A172 (cell line): ENCODE results near the gene UAP1L1. TPM values are rescaled to one million over a fixed set of nuclear protein-coding genes. Genes with fewer than 3 reads are reported as not detected.

ENCODE experiments used
- DNase-seq: peaks from one replicate; pipeline ENCODE4 v3.0.0-alpha.2; 2015; ENCODE audit warnings: low spot score
- total RNA-seq: library from RNA; depleted of rRNA; stranded (reverse); fragments of >200 nt; shearing (Covaris generic); gene quantifications from 2 replicates; pipeline ENCODE4 v1.2.3, GENCODE V29; 2014

The UAP1L1 gene
- total RNA-seq, 1 experiment from 2014 or later = 94.6 TPM

GRCh38 chr9:137042751-137043727 is 34.3 kb upstream of the UAP1L1 start:
- DNase-seq = no peak

DNA sequence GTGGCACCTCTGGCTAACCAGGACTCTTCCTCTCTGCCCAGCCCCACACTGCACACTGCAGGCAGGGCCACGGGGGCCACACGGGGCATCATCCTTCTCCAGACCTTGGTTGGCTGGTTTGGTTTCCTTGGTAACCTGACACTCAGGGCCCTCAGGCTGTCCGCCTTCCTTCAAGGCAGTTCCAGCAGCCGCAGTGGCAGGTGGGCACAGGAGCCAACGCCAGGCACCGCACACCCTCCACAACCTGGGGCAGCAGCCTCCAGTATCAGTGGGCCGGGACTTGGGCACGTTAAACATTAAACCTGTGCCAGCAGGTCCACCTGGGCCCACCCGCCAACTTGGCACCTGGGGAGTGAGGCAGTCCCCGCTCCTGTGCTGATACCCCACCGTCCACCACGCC is 33.3 kb upstream of the UAP1L1 start:
- DNase-seq = no peak

GRCh38 chr9:137044502-137045177 is 32.7 kb upstream of the UAP1L1 start:
- DNase-seq = peak; percentile 66

DNA sequence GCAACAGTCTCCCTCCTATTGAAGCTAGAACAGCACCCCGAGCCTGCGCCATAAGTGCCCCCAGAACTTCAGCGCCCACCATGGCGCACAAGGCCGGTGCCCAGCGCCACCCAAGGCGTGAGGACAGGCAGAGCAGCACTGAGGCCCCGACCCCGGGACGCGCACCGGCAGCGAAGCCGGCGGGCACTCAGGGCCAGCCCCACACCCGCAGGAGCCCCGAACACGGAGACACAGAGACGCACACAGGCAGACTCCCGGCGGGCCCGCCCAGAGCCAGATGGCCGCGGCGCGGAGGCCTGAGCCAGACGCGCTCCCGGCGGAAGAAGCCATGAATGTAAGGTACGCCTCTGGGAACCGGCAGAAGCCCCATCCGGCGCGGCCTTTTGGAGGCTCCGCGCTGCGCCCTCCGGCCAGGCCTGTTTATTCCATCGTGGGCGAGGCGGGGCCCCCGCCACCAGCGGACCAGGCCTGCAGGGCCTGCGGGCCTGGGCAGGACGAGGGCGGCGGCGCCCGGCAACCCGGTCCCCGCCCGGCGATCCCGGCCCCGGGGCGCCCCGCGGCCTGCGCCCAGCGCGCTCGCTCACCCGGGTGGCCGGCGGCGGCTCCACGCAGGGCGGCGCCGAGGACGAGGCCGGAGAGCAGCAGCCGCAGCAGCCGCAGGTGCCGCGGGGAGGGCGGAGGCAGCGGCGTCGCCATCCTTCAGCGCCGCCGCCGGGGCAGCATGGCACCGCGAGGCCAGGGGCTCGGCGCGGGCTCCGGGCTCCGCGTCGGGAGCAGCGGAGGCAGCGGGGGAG is 31.8 kb upstream of the UAP1L1 start:
- no peak for DNase-seq

- DNase-seq = peak; percentile 88
Observed at GRCh38 chr9:137046088-137046787, 31.1 kb upstream of the UAP1L1 start, which contains the start of gene NPDC1. Gene NPDC1 (minus strand): TSS chr9:137046177. CDS start chr9:137045989, 188 bp downstream.

GRCh38 chr9:137048655-137049543 is 28.4 kb upstream of the UAP1L1 start:
- DNase-seq = no peak

DNA sequence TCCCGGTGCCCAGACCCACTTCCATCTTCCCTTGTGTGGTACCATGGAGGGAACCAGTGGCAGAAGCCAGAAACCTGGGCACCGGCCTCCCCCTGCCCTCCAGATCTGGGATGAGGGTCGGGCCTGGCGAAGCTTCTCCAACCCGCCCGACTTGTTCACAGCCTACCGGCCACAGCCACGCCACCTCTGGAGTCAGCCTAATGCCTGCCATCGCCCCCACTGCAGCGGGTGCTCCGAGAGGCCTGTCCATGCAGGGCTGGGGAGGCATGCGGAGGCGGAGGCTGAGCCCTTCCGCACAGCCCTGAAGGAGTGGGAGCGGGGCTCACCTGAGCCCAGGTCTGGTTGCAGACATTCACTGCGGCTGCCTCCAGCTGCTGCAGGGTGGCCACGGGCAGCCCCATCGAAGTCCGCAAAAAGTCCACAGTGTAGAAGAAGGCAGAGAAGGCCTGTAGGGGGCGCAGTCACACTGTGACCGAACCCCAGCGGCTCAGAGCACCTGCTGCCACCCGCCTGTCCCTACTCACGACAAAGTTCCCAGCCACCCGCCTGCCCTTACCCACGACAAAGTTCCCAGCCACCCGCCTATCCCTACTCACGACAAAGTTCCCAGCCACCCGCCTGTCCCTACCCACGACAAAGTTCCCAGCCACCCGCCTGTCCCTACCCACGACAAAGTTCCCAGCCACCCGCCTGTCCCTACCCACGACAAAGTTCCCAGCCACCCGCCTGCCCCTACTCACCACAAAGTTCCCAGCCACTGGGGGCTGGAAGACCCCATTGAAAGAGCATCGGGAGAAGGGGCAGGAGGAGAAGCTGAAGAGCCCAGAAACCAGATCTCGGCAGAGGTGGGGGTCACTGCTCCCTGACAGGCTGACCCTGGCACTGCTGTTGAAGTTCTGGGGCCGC is 27.5 kb upstream of the UAP1L1 start:
- DNase-seq = peak; percentile 68

DNA sequence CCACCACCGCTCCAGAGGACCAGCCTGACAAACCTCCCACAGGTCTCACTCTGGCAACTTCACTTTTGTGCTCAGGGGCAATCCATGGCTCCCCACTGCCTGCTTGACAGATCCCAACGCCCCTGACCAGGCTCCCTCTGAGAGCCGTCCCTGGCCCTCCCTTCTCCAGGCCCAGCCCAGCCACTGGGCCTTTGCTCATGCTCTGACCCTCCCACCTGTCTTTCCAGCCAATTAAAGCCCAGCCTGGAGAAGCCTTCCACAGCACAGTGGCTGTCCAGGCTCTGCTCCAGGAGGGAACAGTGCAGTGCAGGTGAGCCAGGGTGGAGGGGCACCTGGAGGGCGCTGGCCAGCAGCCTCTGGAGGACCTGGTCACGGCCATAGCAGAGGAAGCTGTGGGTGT is 26.7 kb upstream of the UAP1L1 start:
- DNase-seq = no peak

GRCh38 chr9:137051145-137051724 is 26.1 kb upstream of the UAP1L1 start:
- DNase-seq = peak; percentile 68

GRCh38 chr9:137052293-137052692 is 25.0 kb upstream of the UAP1L1 start:
- no peak for DNase-seq

DNA sequence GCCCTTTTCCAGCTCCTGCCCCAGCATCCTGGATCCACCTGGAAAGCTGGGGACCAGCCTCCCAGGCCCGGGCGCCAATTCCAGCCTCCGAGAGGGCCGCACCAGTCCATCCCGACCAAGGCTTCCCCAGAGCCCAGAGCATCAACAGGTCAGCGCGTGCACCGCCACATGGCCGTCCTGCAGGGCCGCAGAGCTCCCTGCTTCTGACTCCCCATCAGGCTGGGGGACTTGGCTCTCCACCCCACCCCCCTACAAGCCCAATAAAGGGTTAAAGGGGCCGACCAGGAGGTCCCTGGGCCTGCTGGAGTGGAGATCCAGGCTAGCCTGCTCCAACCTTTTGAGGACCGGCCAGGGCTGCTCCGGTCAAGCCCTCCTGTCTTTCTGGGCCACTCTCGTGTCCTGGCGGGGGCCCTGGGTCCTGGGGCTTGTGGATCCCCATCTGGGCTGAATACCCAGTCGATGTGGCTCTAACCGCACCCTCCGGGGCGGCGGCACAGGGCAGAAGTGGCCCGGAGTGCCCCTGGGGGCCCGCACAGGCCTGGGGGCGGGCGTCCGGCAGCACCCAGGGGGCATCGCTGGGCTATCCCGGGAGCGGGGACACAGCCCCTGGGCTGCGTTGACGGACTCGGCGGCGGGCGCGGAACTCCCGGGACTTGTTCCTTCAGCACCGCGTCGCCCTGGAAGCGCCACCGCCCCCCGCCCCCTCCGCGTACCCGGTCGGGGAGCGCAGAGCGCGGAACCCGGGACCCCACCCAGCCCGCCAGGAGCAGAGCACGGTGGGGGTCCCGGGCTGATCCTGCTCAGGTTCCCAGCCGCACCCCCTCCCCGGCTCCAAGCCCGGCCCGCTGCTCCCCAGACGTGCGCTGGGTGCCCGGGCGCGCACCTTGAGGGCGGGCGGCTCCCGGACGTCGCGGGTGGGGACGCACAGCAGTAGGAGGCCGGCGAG is 24.0 kb upstream of the UAP1L1 start:
- DNase-seq = no peak

DNA sequence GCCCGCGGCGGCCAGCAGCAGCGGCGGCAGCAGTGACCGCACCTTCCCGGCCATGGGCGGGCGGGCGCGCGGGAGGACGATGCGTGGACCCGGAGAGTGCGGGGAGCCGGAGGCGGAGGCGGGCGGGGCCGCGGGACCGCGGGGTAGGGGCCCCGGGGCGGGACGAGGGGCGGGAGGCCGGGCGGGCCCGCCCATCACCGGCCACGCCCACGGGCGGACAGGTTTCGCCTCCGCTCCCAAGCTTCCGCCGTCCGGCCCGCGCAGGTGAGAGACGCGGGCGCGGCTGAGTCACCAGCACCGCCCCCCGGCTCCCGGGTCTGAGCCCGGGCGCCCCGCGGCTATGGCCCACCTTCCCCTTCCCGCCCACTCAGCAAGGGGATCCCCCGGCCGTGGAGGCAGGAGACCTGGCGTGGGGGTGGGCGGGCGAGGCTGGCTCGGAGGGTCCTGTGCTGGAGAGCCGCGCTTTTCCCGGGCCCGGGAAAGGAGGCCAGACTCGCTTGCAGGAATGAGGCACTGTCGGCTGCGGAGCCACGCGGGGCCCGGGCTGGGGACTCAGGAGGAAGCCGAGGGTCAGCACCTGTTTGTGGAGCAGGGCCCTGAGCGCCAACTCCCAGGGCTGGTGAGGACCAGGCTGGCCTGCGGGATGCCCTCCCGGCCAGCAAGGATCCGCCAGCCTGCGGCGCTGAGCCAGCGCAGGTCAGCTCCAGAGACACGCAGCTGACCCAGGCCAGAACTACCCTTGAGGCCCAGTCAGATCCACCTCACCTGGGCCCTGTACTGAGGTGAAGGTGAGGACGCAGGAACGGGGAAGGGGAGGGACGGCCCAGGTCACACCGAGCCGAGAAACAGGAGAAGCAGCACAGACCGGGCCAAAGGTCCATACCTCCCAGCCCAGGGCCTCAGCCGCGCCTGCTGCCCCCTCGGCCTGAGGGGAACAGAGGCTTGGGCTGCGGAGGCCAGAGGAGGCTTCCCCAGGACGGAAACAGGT is 23.1 kb upstream of the UAP1L1 start, which contains the start of gene ENTPD2:
TSS of gene ENTPD2 (minus strand) at position 118 of the 988 bp plus-strand sequence. CDS start at position 54, 64 bp downstream.
- no peak for DNase-seq

DNA sequence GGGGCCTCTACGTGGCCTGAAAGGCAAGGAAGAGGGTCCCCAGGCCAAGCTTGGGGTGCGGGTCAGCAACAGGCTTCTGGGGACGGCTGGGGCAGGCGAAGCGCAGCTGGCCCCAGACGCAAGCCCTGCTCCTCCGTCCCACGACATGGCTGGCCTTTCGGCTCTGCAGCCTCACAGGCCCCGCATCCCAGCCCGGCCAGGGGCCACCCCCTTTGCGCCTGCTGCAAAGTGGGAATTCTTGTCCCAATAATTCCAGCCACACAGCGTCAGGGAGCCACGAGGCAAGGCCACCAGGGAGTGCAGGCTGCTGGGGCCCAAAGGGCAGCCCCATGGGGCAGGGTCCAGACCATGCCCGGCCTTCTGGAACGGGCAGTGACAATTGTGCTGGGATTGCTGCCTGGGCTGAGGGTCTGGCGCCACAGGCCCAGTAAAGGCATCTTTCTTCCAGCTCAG is 22.4 kb upstream of the UAP1L1 start:
- DNase-seq = no peak

DNA sequence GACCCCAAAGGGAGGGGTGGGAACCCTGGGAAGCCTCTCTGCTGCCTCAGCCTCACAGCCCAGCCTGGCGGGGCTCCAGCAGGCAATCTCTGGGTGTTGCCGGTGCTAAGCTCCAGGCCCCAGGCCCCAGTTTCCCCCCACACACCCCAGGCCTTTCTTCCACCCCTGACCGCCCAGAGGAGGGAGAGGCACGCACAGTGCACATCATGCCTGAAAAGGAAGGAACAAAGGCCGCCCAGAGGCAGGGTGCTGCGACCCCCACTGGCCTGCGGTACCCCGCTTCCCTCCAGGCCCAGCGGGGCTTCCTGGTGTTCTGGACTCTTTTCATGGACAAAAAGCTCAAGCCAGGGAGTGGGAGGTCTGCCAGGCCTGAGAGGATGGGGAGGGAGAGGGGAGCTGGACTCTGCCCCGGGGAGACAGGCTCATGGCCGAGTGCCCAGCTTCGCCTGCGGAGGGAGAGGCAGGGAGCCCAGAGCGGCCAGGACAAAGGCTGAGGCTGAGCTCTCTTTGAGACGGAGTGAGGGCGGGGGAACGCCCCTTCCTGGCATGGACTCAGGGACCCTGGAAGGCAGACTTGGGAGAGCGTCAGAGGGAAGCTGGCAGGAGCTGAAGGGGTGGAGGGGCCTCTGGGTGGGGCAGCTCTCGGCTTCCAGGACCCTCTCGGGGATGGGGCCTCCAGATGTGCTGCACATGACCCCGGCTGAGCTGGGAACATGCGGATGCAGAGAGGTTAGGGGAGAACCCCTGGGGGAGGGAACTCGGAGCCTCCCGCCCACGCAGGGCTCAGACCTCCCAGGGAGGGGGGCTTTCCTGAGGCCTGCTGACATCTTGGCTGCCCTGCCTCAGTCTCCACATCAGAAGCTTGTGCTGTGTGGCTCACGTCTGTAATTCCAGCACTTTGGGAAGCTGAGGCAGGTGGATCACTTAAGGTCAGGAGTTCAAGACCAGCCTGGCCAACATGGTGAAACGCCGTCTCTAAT is 21.6 kb upstream of the UAP1L1 start:
- peak; percentile 80 for DNase-seq
